T-helper 2 cell treated with Interferon-gamma antibody and Interleukin-4, amounts not matched to agents 100 ng/mL and 5 ng/mL, for 36 hours (primary cell): Measurements from ENCODE around the gene ERCC5. TPM values are rescaled to one million over a fixed set of nuclear protein-coding genes. Genes with fewer than 3 reads are reported as not detected.

Source experiments
- intact Hi-C: fragments of 100-400 bp; cut with micrococcal nuclease; formaldehyde crosslinking; loops from one replicate; pipeline ENCODE4 v1.15.1; 2023
- total RNA-seq: library from RNA; stranded (reverse); gene quantifications from 2 replicates; pipeline ENCODE4 v1.2.3, GENCODE V29; 2022

The ERCC5 gene
- total RNA-seq, 1 donor from 2014 or later, result 69.1 TPM

DNA sequence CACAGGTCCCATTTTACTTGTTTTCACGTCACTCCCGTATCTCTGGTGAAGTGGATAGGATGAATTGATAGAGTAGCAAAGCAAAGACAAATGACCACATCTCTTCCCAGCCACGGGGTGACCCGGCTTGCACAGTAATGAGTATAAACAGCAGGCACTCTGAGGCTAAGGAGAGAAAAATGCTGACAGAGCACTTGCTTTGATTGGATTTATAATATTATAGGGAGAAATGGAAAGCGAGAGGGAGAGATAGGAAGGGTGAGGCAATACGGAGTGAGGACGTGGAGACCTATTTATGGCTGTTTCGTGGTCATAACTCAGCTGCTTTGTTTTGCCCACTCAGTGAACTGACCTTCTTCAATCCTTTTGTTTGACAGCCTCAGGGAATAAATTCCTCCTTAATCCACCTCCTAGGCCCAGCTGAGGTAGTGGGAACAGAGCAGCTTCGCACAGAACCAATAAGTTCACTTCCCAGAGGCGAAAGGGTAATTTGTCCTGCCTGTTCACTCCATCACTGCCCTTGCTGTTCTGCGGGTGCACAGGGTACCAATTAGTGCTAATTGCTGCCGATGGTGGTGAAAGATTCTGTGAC, 68.6 kb downstream of the ERCC5 start:
- intact Hi-C loops, result no loop called here

DNA sequence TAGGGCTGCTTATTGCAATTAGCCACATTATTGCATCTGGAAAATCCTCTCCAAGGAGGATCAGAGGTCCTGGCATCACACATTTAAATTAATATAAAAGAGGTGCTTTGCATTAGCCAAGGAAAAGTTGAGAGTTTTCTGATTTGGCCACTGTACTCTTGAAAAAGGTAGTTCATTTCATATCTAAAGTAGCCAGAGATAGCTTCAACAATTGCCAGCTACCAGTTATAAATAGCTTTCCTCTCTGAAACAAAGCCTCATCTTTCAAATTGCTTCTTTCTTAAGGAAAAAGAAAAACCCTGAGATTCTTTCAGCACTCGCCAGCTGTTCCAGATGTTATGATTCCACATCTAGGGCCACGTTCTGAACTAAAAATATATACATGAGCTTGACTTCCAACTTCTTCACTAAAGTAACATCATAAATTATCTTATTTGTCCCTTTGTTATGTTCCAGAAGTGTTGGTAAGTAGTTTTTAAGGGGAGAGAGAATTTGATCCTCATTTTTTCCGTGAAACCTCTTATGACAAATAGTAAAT, 69.6 kb downstream of the ERCC5 start:
- intact Hi-C loops, result no loop called here

DNA sequence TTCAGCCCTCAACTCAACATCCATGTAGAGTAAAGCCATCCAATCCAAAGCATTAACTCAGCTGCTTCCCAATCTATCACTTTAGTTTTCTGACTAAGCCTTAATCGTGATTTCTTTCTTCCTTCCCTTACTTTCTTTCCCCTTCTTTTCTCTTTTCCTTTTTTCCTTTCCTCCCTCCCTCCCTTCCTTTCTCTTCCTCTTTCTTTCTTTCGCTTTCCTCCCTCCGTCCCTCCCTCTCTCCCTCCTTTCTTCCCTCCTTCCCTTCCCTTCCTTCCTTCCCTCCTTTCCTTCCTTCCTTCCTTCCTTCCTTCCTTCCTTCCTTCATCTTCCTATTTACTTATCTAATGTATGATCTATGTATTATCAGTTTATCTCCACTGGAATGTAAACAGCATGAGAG, 71.2 kb downstream of the ERCC5 start:
- intact Hi-C loops, result no loop called here

DNA sequence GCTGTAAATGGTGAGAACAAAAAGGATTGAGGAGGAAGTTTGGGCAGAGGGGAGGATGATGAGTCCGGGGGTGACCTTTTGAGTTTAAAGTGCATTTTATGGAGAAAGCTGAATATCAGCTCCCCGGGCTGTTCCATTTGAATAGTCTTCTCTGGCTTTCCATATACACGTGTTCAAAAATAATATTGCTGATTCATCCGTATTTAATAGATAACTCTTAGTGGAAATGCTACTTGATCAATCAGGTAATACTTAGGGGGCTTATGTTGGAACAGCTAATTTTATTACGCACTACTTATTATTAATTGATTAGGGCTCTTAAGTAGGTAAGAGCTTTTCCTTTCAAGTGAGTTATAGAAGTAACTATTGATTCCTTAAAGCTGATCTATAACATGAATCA, 76.4 kb downstream of the ERCC5 start:
- intact Hi-C loops, result no loop called here

Other genes starting within 250 kb of the ERCC5 start
- gene TPP2, start 249.0 kb upstream of the ERCC5 start, total RNA-seq, result 95.8 and 97.3 TPM in 2 replicates
- not detected in 2 replicates for gene METTL21C, start 151.0 kb upstream of the ERCC5 start, total RNA-seq
- 47.2 and 51.2 TPM in 2 replicates for gene TEX30, start 72.2 kb upstream of the ERCC5 start, total RNA-seq
- 13.4 and 14.0 TPM in 2 replicates for gene POGLUT2, start 47.1 kb upstream of the ERCC5 start, total RNA-seq
- 35.1 and 36.9 TPM in 2 replicates for gene BIVM, start 46.9 kb upstream of the ERCC5 start, total RNA-seq
- gene SLC10A2, start 220.4 kb downstream of the ERCC5 start, total RNA-seq, result not detected in 2 replicates